Astrocyte (in vitro differentiated cells and primary cell): Measurements from ENCODE around the gene LRRC31. TPM values are rescaled to one million over a fixed set of nuclear protein-coding genes. Genes with fewer than 3 reads are reported as not detected.

Experiments used
- DNase-seq: peaks from one replicate; pipeline ENCODE4 v3.0.0-alpha.2; 2010; ENCODE audit warnings: low read depth
- FAIRE-seq: peaks from 2 replicates; lab custom pipeline; 2011; peaks lifted over from hg19 to GRCh38; lab: Jason Lieb, UNC
- H2AFZ ChIP-seq: 2 replicates; pipeline ENCODE4 v1.6.0; 2012; ENCODE audit warnings: low read depth, low read length, inconsistent platforms
- H3K27ac ChIP-seq: 2 replicates; pipeline ENCODE4 v1.5.1; 2011; ENCODE audit warnings: low read depth, low read length, inconsistent platforms
- H3K27me3 ChIP-seq: 2 replicates; pipeline ENCODE4 v1.6.0; 2011; ENCODE audit warnings: low read length, inconsistent platforms; ENCODE audit not compliant: insufficient read depth
- H3K36me3 ChIP-seq: 2 replicates; pipeline ENCODE4 v1.5.1; 2011; ENCODE audit warnings: low read length, inconsistent platforms; ENCODE audit not compliant: insufficient read depth
- H3K4me1 ChIP-seq: 2 replicates; pipeline ENCODE4 v1.5.1; 2011; ENCODE audit warnings: low read length, inconsistent platforms; ENCODE audit not compliant: insufficient read depth
- H3K4me2 ChIP-seq: 2 replicates; pipeline ENCODE4 v1.6.0; 2012; ENCODE audit warnings: low read length, inconsistent platforms
- H3K4me3 ChIP-seq: 2 replicates; pipeline ENCODE4 v1.5.1; 2011; ENCODE audit warnings: low read depth, mild to moderate bottlenecking, low read length, inconsistent platforms; ENCODE audit not compliant: insufficient read depth
- H3K79me2 ChIP-seq: 2 replicates; pipeline ENCODE4 v1.6.0; 2012; ENCODE audit warnings: mild to moderate bottlenecking, low read length, inconsistent platforms; ENCODE audit not compliant: insufficient read depth
- H3K9ac ChIP-seq: 2 replicates; pipeline ENCODE4 v1.6.0; 2012; ENCODE audit warnings: mild to moderate bottlenecking, low read length, inconsistent platforms
- H3K9me3 ChIP-seq: 2 replicates; pipeline ENCODE4 v1.5.1; 2012; ENCODE audit warnings: low read depth, mild to moderate bottlenecking, low read length, inconsistent platforms; ENCODE audit not compliant: insufficient read depth
- H4K20me1 ChIP-seq: 2 replicates; pipeline ENCODE4 v1.6.0; 2012; ENCODE audit warnings: low read length, inconsistent platforms; ENCODE audit not compliant: insufficient read depth
- H3K27ac Mint-ChIP-seq: one replicate; pipeline ENCODE4 v1.8.0; 2021; ENCODE audit warnings: mild to moderate bottlenecking, mixed read lengths; ENCODE audit not compliant: unreplicated experiment
- H3K27me3 Mint-ChIP-seq: one replicate; pipeline ENCODE4 v1.8.0; 2021; ENCODE audit warnings: low read depth, mixed read lengths; ENCODE audit not compliant: unreplicated experiment
- H3K36me3 Mint-ChIP-seq: one replicate; pipeline ENCODE4 v1.8.0; 2021; ENCODE audit warnings: low read depth, mixed read lengths; ENCODE audit not compliant: unreplicated experiment
- H3K4me1 Mint-ChIP-seq: one replicate; pipeline ENCODE4 v1.8.0; 2021; ENCODE audit warnings: low read depth, mixed read lengths; ENCODE audit not compliant: unreplicated experiment
- H3K4me3 Mint-ChIP-seq: one replicate; pipeline ENCODE4 v1.8.0; 2021; ENCODE audit warnings: mild to moderate bottlenecking, moderate library complexity, mixed read lengths; ENCODE audit not compliant: unreplicated experiment
- H3K9me3 Mint-ChIP-seq: one replicate; pipeline ENCODE4 v1.8.0; 2021; ENCODE audit warnings: mild to moderate bottlenecking, mixed read lengths; ENCODE audit not compliant: unreplicated experiment
- EZH2 ChIP-seq: IDR thresholded peaks from 2 replicates; pipeline ENCODE4 v1.6.1; 2012; ENCODE audit warnings: mild to moderate bottlenecking, low read length, inconsistent platforms; ENCODE audit not compliant: insufficient read depth
- total RNA-seq: library from RNA; stranded (reverse); gene quantifications from 2 replicates; pipeline ENCODE4 v1.2.1, GENCODE V29; 2021
- TF ChIP-seq, protein P1 (sequence below): IDR thresholded peaks from 2 replicates; pipeline ENCODE4 v1.5.1; 2011; ENCODE audit warnings: low read depth, mild to moderate bottlenecking, inconsistent platforms, low read length, moderate library complexity; ENCODE audit not compliant: insufficient read depth

LRRC31 gene
- total RNA-seq, 1 donor from 2014 or later, result 0.16 TPM

DNA sequence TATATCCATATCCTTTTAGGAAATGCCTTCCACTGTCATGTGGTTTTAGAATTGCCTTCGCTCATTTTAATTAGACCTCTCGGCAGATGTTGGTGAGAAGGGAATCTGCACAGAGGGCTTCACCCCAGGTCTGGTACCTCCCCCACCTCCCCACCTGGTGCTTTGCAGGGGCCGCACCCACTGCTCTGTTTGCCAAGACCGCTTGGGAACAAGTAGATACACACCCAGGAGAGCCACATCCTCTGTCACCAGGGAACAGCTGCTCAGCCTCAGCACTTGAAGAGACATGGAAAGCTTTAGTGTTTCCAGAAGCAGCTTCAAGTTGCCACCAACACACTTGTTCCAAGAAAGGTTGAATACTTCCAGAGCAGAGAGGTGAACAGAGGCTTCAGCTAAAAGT is 21.8 kb downstream of the LRRC31 start:
- Mint-ChIP-seq H3K9me3 (no peaks in the 10 kb centered on the region), H3K36me3 (no peaks in the 10 kb centered on the region), H3K27me3 (no peaks in the 10 kb centered on the region), H3K27ac (peak overlapping the region; percentile 20), H3K4me3 (no peak overlapping the region), H3K4me1 (peaks cover 16% of the 10 kb centered on the region)
- FAIRE-seq, result no peak
- Histone ChIP-seq H3K4me2 (no peak overlapping the region), H3K9me3 (no peaks in the 10 kb centered on the region), H3K4me1 (no peaks in the 10 kb centered on the region), H3K79me2 (no peaks in the 10 kb centered on the region), H3K36me3 (no peaks in the 10 kb centered on the region), H3K27me3 (no peaks in the 10 kb centered on the region), H3K9ac (no peak overlapping the region), H3K27ac (no peak overlapping the region), H2AFZ (no peak overlapping the region), H4K20me1 (no peaks in the 10 kb centered on the region), H3K4me3 (no peak overlapping the region)
- TF ChIP-seq EZH2, result no peak
- TF ChIP-seq, protein P1, sequence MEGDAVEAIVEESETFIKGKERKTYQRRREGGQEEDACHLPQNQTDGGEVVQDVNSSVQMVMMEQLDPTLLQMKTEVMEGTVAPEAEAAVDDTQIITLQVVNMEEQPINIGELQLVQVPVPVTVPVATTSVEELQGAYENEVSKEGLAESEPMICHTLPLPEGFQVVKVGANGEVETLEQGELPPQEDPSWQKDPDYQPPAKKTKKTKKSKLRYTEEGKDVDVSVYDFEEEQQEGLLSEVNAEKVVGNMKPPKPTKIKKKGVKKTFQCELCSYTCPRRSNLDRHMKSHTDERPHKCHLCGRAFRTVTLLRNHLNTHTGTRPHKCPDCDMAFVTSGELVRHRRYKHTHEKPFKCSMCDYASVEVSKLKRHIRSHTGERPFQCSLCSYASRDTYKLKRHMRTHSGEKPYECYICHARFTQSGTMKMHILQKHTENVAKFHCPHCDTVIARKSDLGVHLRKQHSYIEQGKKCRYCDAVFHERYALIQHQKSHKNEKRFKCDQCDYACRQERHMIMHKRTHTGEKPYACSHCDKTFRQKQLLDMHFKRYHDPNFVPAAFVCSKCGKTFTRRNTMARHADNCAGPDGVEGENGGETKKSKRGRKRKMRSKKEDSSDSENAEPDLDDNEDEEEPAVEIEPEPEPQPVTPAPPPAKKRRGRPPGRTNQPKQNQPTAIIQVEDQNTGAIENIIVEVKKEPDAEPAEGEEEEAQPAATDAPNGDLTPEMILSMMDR, result no peak
- DNase-seq, result no peak

DNA sequence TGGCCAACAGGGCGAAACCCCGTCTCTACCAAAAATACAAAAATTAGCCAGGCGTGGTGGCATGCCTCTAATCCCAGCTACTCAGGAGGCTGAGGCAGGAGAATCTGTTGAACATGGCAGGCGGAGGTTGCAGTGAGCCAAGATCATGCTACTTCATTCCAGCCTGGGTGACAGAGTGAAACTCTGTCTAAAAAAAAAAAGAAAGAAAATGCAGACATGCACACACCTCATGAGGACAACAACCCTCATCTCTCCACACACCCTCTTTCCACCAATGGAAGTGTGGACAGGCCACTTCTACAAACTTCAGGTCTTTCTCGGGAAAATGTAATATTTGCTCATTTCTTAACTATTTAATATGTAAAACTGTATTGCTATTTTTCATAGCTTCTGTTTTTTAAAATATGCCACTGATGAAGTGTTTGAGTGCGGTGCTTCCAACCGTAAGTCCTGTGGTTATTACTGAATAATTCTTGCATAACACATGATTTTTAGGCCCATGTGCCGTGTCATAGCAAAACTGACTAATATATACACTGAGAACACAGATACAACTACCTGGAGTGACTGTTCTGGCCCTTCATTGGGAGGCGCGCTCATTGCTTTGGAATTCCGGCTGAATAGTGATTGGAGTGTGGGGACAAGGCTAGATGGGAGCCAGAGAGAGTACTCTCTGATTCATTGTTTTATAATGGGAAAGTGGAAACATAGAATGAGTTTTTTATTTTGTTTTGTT is 23.1 kb downstream of the LRRC31 start:
- Histone ChIP-seq H2AFZ (peak overlapping the region; percentile 0), H4K20me1 (no peaks in the 10 kb centered on the region), H3K9me3 (no peaks in the 10 kb centered on the region), H3K27me3 (no peaks in the 10 kb centered on the region), H3K9ac (peak overlapping the region; percentile 41), H3K79me2 (no peaks in the 10 kb centered on the region), H3K36me3 (no peaks in the 10 kb centered on the region), H3K4me1 (no peaks in the 10 kb centered on the region), H3K4me3 (no peak overlapping the region), H3K27ac (peak overlapping the region; percentile 63), H3K4me2 (peak overlapping the region; percentile 58)
- DNase-seq (peak; percentile 90), FAIRE-seq (peak; percentile 5)
- Mint-ChIP-seq H3K27ac (peak overlapping the region; percentile 3), H3K4me1 (peaks cover 16% of the 10 kb centered on the region), H3K27me3 (no peaks in the 10 kb centered on the region), H3K4me3 (no peak overlapping the region), H3K36me3 (no peaks in the 10 kb centered on the region), H3K9me3 (no peaks in the 10 kb centered on the region)
- no peak for TF ChIP-seq EZH2

DNA sequence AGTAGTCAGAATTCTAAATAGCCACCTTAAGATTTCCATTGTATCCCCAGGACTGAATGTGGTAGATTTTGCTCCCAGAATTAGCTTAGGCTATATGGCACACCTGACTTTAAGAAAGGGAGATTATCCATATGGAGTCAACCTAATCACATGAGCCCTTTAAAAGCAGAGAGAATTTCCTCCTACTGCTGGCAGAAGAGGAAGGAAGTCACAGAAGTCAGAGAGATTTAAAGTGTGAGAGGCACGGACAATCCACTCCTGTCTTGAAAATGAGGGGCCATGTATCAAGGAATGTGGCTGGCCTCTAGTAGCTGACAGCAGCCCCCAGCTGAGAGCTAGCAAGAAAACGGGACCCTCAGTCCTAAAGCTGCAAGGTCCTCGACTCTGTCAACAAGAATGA is 26.8 kb downstream of the LRRC31 start:
- no peaks in the 10 kb centered on the region for H3K36me3 Mint-ChIP-seq
- H3K27me3 ChIP-seq, result no peaks in the 10 kb centered on the region
- H3K9me3 ChIP-seq, result no peaks in the 10 kb centered on the region
- TF ChIP-seq, protein P1, result no peak
- TF ChIP-seq EZH2, result no peak
- peaks cover 11% of the 10 kb centered on the region for H3K4me1 Mint-ChIP-seq
- H3K4me3 ChIP-seq, result no peak overlapping the region
- no peak for FAIRE-seq
- H3K27ac Mint-ChIP-seq, result no peak overlapping the region
- H3K36me3 ChIP-seq, result no peaks in the 10 kb centered on the region
- H3K9me3 Mint-ChIP-seq, result no peaks in the 10 kb centered on the region
- no peak overlapping the region for H3K27ac ChIP-seq
- no peaks in the 10 kb centered on the region for H4K20me1 ChIP-seq
- H3K4me1 ChIP-seq, result no peaks in the 10 kb centered on the region
- DNase-seq, result no peak
- H2AFZ ChIP-seq, result no peak overlapping the region
- H3K9ac ChIP-seq, result no peak overlapping the region
- no peak overlapping the region for H3K4me3 Mint-ChIP-seq
- no peak overlapping the region for H3K4me2 ChIP-seq
- H3K27me3 Mint-ChIP-seq, result no peaks in the 10 kb centered on the region
- no peaks in the 10 kb centered on the region for H3K79me2 ChIP-seq
